Measurements from ENCODE around the gene MC2R. TPM values are rescaled to one million over a fixed set of nuclear protein-coding genes. Genes with fewer than 3 reads are reported as not detected.

Gene MC2R
- polyA plus RNA-seq, 1 experiment, result not detected

GRCh38 chr18:13934058-13934457, 18.7 kb upstream of the MC2R start:
- CTCF ChIA-PET, result no interaction called here
- H3K36me3 ChIP-seq (ENCODE audit: control insufficient read depth, insufficient read depth, low read length), result no peaks in the 10 kb centered on the region
- no peaks in the 10 kb centered on the region for H3K27me3 ChIP-seq (ENCODE audit: control insufficient read depth, insufficient read depth, low read length)
- no peak for DNase-seq (ENCODE audit: low read depth)
- POLR2A ChIA-PET, result no interaction called here
- H3K4me3 ChIP-seq (ENCODE audit: low read depth, low read length), result no peak overlapping the region
- TF ChIP-seq CTCF (IDR thresholded peaks at IDR 0.05; ENCODE audit: insufficient read depth, low read depth, low read length), result no peak

- ChIA-PET CTCF (no interaction called here), POLR2A (no interaction called here)
- no peak for DNase-seq (ENCODE audit: low read depth)
- no peaks in the 10 kb centered on the region for H3K27me3 ChIP-seq (ENCODE audit: control insufficient read depth, insufficient read depth, low read length)
- TF ChIP-seq CTCF (IDR thresholded peaks at IDR 0.05; ENCODE audit: insufficient read depth, low read depth, low read length), result no peak
- H3K36me3 ChIP-seq (ENCODE audit: control insufficient read depth, insufficient read depth, low read length), result no peaks in the 10 kb centered on the region
- no peak overlapping the region for H3K4me3 ChIP-seq (ENCODE audit: low read depth, low read length)
These were observed 17.1 kb upstream of the MC2R start for GRCh38 chr18:13932285-13933025.

GRCh38 chr18:13930964-13931363, 15.6 kb upstream of the MC2R start:
- H3K36me3 ChIP-seq (ENCODE audit: control insufficient read depth, insufficient read depth, low read length), result no peaks in the 10 kb centered on the region
- ChIA-PET POLR2A (no interaction called here), CTCF (no interaction called here)
- no peaks in the 10 kb centered on the region for H3K27me3 ChIP-seq (ENCODE audit: control insufficient read depth, insufficient read depth, low read length)
- no peak for TF ChIP-seq CTCF (IDR thresholded peaks at IDR 0.05; ENCODE audit: insufficient read depth, low read depth, low read length)
- H3K4me3 ChIP-seq (ENCODE audit: low read depth, low read length), result no peak overlapping the region
- no peak for DNase-seq (ENCODE audit: low read depth)

- no peaks in the 10 kb centered on the region for H3K27me3 ChIP-seq (ENCODE audit: control insufficient read depth, insufficient read depth, low read length)
- DNase-seq (ENCODE audit: low read depth), result no peak
- H3K36me3 ChIP-seq (ENCODE audit: control insufficient read depth, insufficient read depth, low read length), result no peaks in the 10 kb centered on the region; the same call in 1 of the 2 replicates
- TF ChIP-seq CTCF (IDR thresholded peaks at IDR 0.05; ENCODE audit: insufficient read depth, low read depth, low read length), result no peak
- ChIA-PET CTCF (no interaction called here), POLR2A (no interaction called here)
- H3K4me3 ChIP-seq (ENCODE audit: low read depth, low read length), result no peak overlapping the region
These were observed 7.9 kb upstream of the MC2R start for GRCh38 chr18:13923221-13923620.

DNA sequence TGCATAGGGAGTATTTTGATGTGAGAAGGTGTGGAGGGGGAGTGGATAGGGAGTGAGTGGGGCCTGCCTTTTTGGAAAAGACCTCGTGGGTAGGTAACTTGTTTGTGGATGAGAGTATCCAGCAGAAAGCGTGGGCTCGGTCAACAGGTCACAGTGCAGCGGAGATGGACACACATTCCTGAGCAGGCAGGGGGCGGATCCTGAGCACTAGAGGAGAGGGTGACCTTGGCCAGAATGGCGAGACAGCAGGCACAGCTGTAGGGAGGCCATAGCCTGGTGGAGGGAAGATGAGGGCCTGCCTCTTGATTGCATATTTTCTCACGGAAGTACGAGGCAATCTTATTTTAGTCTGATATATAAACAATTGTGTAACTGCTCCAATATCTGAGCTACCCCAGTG, 3.6 kb upstream of the MC2R start:
- no peak overlapping the region for H3K4me3 ChIP-seq (ENCODE audit: low read depth, low read length)
- no peaks in the 10 kb centered on the region for H3K27me3 ChIP-seq (ENCODE audit: control insufficient read depth, insufficient read depth, low read length)
- CTCF ChIA-PET, result no interaction called here
- POLR2A ChIA-PET, result no interaction called here
- H3K36me3 ChIP-seq (ENCODE audit: control insufficient read depth, insufficient read depth, low read length), result no peaks in the 10 kb centered on the region
- TF ChIP-seq CTCF (IDR thresholded peaks at IDR 0.05; ENCODE audit: insufficient read depth, low read depth, low read length), result no peak
- no peak for DNase-seq (ENCODE audit: low read depth)

All from BJ (cell line).